Lung (tissue), 12 donors: ENCODE measurements around the gene GPR153. TPM values are rescaled to one million over a fixed set of nuclear protein-coding genes. Genes with fewer than 3 reads are reported as not detected.

Experiments used
- ATAC-seq: fragments of 200-7000 bp; cut with Tn5 transposase; one replicate; pipeline ENCODE4 v1.9.1; 2020; ENCODE audit warnings: moderate number of reproducible peaks; ENCODE audit not compliant: insufficient read depth, low FRiP score
- DNase-seq, 3 donors: peaks; one replicate each; pipeline ENCODE4 v3.0.0-alpha.2; 2013 to 2017
- H3K27ac ChIP-seq, 2 donors: one replicate each; pipeline ENCODE4 v1.5.1; 2013; ENCODE audit warnings: mild to moderate bottlenecking in 2 of 2, moderate library complexity in 2 of 2, control low read depth in 1 of 2, inconsistent platforms in 1 of 2, low read depth in 1 of 2, low read length in 1 of 2
- H3K27me3 ChIP-seq, 3 donors: one replicate each; pipeline ENCODE4 v1.5.1; 2013; ENCODE audit warnings: low read length in 2 of 3; ENCODE audit not compliant: control insufficient read depth in 3 of 3, insufficient read depth in 3 of 3
- H3K36me3 ChIP-seq, 4 donors: one replicate each; pipeline ENCODE4 v1.5.1; 2013; ENCODE audit warnings: low read length in 4 of 4, mild to moderate bottlenecking in 1 of 4, moderate library complexity in 1 of 4; ENCODE audit not compliant: control insufficient read depth in 4 of 4, insufficient read depth in 4 of 4
- H3K4me1 ChIP-seq, 5 donors: one replicate each; pipeline ENCODE4 v1.5.1; 2013; ENCODE audit warnings: low read length in 5 of 5, mild to moderate bottlenecking in 2 of 5, moderate library complexity in 1 of 5; ENCODE audit not compliant: control insufficient read depth in 5 of 5, insufficient read depth in 5 of 5
- H3K4me3 ChIP-seq: one replicate; pipeline ENCODE4 v1.5.1; 2013; ENCODE audit warnings: mild to moderate bottlenecking, control low read depth, moderate library complexity
- H3K9ac ChIP-seq, 2 donors: one replicate each; pipeline ENCODE4 v1.5.1; 2013; ENCODE audit warnings: low read length in 2 of 2, control low read depth in 1 of 2; ENCODE audit not compliant: insufficient read depth in 1 of 2
- H3K9me3 ChIP-seq, 4 donors: one replicate each; pipeline ENCODE4 v1.5.1; 2013; ENCODE audit warnings: low read length in 3 of 4, mild to moderate bottlenecking in 1 of 4, moderate library complexity in 1 of 4; ENCODE audit not compliant: control insufficient read depth in 4 of 4, insufficient read depth in 3 of 4
- WGBS, 2 donors: extraction: QIAGEN DNeasy Blood & Tissue Kit; methylation state at CpG; one replicate each; pipeline ENCODE4 v1.1.7; 2013; 5-methylcytosine and 5-hydroxymethylcytosine counted together
- polyA plus RNA-seq, 2 donors: library from polyadenylated mRNA; stranded (reverse); fragments of 200-250 nt; gene quantifications; one replicate each; pipeline ENCODE4 v1.2.1, GENCODE V29; 2013
- total RNA-seq, 2 donors: library from RNA; depleted of rRNA in 1 of 2; stranded (reverse); fragments of >200 nt in 1 of 2; gene quantifications; one replicate each; pipeline ENCODE4 v1.2.1, GENCODE V29; 2014 to 2021
- TF ChIP-seq, protein P1 (sequence below): IDR thresholded peaks from 2 replicates; pipeline ENCODE4 v1.5.1; 2012; ENCODE audit warnings: mild to moderate bottlenecking; ENCODE audit errors: control extremely low read depth, extremely low read depth
- donor health status: control.
- donor health status: control.
- donor health status: Bipolar disorder and iron deficiency.
- donor health status: healthy.
- donor health status: DM: yes; HTN: yes; CAD: no.

The GPR153 gene
- total and polyA plus RNA-seq, 4 donors, result 3.2 to 17.0 (median 6.2) TPM

- peaks cover 0 to 2% (median 0%) of the 10 kb centered on the region in 4 donors for H3K9me3 ChIP-seq
- ATAC-seq (no peak), DNase-seq (no peak)
- TF ChIP-seq, protein P1, sequence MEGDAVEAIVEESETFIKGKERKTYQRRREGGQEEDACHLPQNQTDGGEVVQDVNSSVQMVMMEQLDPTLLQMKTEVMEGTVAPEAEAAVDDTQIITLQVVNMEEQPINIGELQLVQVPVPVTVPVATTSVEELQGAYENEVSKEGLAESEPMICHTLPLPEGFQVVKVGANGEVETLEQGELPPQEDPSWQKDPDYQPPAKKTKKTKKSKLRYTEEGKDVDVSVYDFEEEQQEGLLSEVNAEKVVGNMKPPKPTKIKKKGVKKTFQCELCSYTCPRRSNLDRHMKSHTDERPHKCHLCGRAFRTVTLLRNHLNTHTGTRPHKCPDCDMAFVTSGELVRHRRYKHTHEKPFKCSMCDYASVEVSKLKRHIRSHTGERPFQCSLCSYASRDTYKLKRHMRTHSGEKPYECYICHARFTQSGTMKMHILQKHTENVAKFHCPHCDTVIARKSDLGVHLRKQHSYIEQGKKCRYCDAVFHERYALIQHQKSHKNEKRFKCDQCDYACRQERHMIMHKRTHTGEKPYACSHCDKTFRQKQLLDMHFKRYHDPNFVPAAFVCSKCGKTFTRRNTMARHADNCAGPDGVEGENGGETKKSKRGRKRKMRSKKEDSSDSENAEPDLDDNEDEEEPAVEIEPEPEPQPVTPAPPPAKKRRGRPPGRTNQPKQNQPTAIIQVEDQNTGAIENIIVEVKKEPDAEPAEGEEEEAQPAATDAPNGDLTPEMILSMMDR, result no peak
- peaks cover 23 to 52% (median 42%) of the 10 kb centered on the region in 3 donors for H3K27me3 ChIP-seq
- H3K4me3 ChIP-seq, result no peak overlapping the region
- 2 to 3% methylated on average over 20 to 24 of the region's 24 CpGs for WGBS, 2 donors
- H3K4me1 ChIP-seq, result peaks cover 0 to 19% (median 4%) of the 10 kb centered on the region in 5 donors
- no peak overlapping the region for H3K9ac ChIP-seq
- H3K27ac ChIP-seq, result no peak overlapping the region
- H3K36me3 ChIP-seq, result no peaks in the 10 kb centered on the region
Measured at GRCh38 chr1:6244401-6245049, 16.4 kb downstream of the GPR153 start.

DNA sequence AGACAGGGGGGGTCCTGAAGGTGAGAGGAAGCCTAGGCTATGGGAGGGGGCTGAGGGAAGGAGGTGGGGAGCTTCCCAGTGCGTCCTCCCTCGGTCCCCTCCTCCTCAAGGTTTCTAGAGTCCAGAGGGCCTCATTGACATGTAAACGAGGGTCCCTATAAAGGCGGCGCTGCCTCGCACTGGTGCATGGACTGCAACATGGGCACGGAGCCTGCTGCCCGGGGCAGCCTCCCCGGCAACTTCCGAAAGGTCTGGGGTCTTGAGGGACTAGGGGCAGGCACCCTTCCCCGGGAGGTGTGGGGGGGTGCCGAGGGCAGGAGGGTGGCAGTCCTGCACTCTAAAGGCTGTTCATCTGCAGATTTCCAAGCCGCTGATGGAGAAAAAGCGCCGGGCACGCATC is 16.9 kb downstream of the GPR153 start, which contains the start of gene HES3:
Gene HES3 (plus strand): TSS at position 187 of the 400 bp plus-strand sequence. CDS start 187 bp downstream, at position 374.
- DNase-seq (peak in 1 of 3 donors; percentile 7), ATAC-seq (no peak)
- H3K4me3 ChIP-seq, result no peak within 1 kb of the TSS
- no peak within 1 kb of the TSS for H3K9ac ChIP-seq
- WGBS, 2 donors, result 7 to 9% methylated on average over 16 of the region's 16 CpGs
- H3K9me3 ChIP-seq, result peaks cover 0 to 2% (median 0%) of the 10 kb centered on the region in 4 donors
- H3K27ac ChIP-seq, result no peak within 1 kb of the TSS
- peaks cover 0 to 16% (median 4%) of the 10 kb centered on the region in 5 donors for H3K4me1 ChIP-seq
- TF ChIP-seq, protein P1, result no peak
- H3K27me3 ChIP-seq, result peaks cover 23 to 57% (median 47%) of the 10 kb centered on the region in 3 donors
- H3K36me3 ChIP-seq, result no peaks in the 10 kb centered on the region

DNA sequence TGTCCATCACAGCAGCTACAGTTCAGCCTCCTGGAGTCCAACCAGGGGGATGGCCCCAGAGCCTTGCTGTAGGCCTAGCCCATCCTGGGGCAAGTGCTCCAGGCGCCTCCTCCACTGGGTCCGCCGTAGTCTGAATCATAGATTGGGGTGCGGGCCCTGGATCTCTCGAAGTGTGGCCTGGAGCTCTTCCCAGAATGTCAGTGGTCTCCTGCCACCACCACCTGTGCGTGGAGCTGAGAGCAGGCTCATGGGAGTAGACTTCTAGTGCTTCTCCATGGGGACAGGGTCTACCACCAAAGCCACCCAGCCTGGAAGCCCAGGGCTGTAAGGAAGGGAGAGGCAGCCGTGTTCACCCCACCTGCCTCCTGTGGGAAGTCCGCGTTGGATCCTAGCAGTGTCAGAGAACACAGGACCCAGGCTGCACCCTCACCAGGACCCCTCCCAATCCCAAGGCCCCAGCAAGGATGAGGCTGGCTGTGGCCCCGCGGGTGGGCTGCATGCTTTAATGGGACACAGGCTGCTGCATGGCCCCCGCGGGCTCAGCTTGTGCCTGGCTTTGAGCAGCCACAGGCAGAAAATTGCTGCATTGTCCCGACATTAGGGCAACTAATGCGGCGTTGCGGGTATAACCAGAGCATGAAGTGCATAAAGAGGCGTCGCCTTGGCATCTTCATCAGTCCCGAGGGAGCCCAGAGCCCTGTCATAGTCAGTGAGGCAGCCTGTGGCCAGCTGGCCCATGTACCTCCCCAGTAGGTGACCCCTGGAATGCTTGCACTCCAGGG is 17.7 kb downstream of the GPR153 start:
- H3K27me3 ChIP-seq, result peaks cover 23 to 61% (median 48%) of the 10 kb centered on the region in 3 donors
- no peak overlapping the region for H3K9ac ChIP-seq
- ATAC-seq, result no peak
- TF ChIP-seq, protein P1, result no peak
- H3K27ac ChIP-seq, result no peak overlapping the region
- no peak for DNase-seq
- no peak overlapping the region for H3K4me3 ChIP-seq
- WGBS, 2 donors, result 26 to 29% methylated on average over 20 of the region's 20 CpGs
- peaks cover 0 to 2% (median 0%) of the 10 kb centered on the region in 4 donors for H3K9me3 ChIP-seq
- peaks cover 0 to 16% (median 4%) of the 10 kb centered on the region in 5 donors for H3K4me1 ChIP-seq
- no peaks in the 10 kb centered on the region for H3K36me3 ChIP-seq
